ENCODE results near the gene KDM3B.
"Not testable (repeated sequence)": the region's sequence is repeated elsewhere in the genome, so short reads cannot be mapped to it uniquely, and the experiment has no call there.

KDM3B gene

DNA sequence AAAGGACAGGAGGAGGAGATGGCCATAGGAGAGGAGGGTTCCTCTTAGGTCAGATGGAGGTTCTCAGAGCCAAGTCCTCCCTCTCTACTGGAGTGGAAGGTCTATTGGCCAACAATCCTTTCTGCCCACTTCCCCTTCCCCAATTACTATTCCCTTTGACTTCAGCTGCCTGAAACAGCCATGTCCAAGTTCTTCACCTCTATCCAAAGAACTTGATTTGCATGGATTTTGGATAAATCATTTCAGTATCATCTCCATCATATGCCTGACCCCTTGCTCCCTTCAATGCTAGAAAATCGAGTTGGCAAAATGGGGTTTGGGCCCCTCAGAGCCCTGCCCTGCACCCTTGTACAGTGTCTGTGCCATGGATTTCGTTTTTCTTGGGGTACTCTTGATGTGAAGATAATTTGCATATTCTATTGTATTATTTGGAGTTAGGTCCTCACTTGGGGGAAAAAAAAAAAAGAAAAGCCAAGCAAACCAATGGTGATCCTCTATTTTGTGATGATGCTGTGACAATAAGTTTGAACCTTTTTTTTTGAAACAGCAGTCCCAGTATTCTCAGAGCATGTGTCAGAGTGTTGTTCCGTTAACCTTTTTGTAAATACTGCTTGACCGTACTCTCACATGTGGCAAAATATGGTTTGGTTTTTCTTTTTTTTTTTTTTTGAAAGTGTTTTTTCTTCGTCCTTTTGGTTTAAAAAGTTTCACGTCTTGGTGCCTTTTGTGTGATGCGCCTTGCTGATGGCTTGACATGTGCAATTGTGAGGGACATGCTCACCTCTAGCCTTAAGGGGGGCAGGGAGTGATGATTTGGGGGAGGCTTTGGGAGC lies 115.9 kb downstream of the KDM3B start:
- peak; percentile 30 for DNase-seq (ENCODE audit: low read depth)

DNA sequence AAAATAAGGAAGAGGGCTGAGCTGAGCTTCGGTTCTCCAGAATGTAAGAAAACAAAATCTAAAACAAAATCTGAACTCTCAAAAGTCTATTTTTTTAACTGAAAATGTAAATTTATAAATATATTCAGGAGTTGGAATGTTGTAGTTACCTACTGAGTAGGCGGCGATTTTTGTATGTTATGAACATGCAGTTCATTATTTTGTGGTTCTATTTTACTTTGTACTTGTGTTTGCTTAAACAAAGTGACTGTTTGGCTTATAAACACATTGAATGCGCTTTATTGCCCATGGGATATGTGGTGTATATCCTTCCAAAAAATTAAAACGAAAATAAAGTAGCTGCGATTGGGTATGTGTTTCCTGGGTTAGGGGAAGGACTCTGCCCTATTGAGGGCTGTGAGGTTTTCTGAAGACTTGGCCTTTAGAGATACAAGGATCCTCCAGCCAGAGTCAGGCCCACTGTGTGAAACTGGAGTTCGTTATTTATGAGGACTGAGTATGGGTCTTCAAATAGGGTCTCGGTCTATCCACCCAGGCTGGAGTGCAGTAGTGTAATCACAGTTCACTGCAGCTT lies 116.6 kb downstream of the KDM3B start:
- no peak for DNase-seq (ENCODE audit: low read depth)

DNA sequence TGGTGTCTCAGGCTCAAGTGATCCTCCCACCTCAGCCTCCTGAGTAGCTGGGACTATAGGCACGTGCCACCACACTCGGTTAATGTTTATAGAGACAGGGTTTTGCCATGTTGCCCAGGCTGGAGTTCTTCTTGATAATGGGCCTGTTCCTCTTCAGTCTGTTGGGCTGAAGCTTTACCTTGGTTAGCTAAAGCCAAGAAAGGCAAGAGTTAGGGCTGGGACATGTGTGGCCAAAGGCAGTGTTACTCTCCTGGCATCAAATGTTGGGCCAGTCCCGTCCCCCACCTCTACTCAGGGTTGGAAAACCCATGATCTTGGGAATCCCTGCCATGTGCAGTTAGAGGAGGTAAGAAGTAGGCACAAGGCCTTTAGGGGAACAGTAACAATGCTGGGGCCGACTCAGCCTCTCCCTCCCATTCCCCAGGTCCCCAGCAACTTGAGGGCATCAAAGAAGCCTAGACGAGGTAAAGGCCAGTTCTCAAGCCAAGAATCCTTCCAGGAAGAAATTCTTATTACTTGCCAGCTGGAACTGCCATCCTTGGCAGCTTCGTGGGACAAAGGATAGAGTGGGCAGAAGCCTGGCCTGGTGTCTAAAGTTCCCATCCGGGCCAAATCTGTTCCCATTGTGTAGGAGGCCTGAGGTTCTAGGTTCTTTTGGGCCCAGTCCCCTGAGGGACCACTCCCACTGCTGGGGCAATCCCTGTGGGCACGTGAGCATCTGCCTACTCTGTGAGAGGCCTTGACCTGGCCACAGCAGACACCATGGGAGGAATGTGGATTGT lies 117.2 kb downstream of the KDM3B start:
- peak; percentile 82 for DNase-seq (ENCODE audit: low read depth)

DNA sequence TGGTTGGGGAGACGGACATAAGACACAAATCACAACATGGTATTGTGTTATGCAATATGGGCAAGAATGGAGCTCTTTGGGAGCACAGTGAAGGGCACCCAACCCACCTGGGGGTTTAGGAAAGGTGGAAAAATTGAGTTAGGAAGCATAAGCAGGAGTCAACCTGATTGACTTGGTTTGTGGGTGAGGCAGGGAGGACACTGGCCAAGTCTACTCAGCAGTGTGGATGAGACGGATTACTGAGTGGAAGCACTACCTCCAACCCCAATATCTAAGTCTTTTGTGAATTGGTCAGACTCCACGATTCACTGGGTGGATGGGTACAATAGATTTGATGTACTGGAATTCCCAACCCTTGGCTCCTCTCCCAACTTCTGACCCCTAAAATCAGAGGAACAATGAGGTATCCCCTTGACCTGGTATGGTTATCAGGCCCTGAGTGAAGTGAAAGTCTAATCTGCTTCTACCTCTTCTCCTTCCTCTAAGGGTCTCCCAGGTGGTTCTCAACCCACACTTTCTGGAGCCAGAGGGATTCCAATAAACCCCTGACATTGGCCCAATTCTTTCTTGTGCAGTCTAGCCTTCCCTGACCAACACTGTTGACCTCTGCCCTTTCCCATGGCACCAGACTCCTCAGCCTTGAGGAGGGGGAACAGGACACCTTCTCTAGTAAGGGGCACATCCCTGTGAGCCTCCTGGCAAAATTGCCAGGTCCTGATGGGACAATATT lies 118.0 kb downstream of the KDM3B start:
- no peak for DNase-seq (ENCODE audit: low read depth)

DNA sequence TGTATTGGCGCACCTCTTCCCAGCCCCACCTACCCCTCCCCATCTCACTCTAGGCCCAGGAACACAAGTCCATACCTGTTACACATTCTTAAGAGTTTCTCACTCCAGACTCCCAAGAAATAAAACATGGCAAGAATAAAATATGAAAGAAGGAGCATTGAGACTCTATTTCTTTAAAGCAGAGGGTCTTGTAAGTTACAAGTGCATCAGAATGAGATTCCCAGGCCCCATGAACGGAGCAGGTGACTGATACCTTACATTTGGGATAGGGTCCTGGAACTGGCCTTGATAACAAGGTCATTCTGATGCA lies 118.5 kb downstream of the KDM3B start:
- DNase-seq (ENCODE audit: low read depth) = no peak

DNA sequence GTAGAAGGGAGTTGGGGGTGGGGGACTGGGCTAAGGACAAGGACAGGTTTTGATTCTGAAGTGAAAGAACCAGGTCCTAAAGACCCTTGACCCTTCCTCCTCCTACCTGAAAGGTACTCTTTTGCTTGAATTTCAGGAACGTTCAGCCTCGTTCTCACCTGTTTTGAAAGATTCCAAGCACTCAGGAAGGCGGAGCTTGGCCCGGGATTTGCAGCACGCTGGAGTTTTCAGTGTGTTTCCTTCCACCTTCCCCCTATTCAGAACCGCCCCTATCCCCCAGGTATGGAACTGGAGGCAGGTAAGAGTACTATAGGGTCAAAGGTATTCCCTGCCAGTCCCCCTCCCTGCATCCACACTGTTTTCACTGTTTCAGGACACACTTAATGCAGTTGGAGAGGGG lies 119.9 kb downstream of the KDM3B start:
- DNase-seq (ENCODE audit: low read depth) = no peak

DNA sequence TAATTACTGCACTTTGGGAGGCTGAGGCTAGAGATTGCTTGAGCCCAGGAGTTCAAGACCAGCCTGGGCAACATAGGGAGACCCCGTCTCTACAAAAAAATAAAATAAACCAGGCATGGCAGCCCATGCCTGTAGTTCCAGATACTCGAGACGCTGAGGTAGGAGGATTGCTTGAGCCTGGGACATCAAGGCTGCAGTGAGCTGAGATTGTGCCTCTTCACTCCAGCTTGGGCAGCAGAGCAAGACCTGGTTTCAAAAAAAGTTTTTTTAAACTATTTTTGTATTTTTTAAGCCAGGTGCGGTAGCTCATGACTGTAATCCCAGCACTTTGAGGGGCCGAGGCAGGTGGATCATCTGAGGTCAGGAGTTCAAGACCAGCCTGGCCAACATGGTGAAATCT lies 120.7 kb downstream of the KDM3B start:
- DNase-seq (ENCODE audit: low read depth) = not testable (repeated sequence)

DNA sequence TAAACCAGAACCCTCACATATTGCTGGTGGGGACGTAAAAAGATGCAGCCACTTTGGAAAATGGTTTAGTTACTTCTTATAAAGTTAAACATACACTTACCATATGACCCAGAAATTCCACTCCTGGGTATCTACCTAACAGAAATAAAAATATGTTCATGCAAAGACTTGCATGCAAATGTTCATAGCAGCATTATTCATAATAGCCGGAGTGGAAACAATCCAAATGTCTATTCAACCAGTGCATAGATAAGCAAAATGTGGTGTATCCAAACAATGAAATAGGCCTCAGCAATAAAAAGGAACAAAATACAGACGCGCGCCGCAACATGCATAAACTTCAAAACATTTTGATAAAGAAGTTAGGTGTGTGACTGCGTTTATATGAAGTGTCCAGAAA lies 124.4 kb downstream of the KDM3B start:
- DNase-seq (ENCODE audit: low read depth) = no peak

DNA sequence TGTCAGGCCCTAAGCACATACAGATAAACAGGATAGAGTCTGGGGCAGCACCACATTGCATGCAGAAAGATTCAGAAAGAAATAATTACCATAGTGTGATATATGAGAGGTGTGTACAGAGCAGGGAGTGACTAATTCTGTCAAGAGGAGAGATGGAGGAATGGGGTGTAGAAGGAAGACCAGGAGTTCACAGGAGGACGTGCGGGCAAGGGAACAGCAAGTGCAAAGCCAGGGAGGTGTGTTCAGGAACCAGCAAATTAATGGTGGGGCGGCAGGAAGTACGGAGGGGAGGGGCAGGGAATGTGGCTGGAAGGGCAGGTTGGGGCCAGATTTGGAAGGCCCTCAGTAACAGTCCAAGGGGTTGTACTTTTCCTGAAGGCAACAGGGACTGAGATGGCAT lies 130.2 kb downstream of the KDM3B start:
- no peak for DNase-seq (ENCODE audit: low read depth)
